B cell (primary cell): ENCODE results near the gene SREBF1.

Source experiments
- EZH2 ChIP-seq: IDR thresholded peaks from 2 replicates; pipeline ENCODE4 v1.6.1; 2012; ENCODE audit warnings: borderline replicate concordance, low read depth, mild to moderate bottlenecking, moderate library complexity, low read length; ENCODE audit not compliant: insufficient read depth, poor library complexity, severe bottlenecking
- TF ChIP-seq, protein P1 (sequence below): fragments of 200-600 bp; IDR thresholded peaks from one replicate; pipeline ENCODE4 v1.8.0; 2022; ENCODE audit warnings: antibody characterized with exemption, mild to moderate bottlenecking

DNA sequence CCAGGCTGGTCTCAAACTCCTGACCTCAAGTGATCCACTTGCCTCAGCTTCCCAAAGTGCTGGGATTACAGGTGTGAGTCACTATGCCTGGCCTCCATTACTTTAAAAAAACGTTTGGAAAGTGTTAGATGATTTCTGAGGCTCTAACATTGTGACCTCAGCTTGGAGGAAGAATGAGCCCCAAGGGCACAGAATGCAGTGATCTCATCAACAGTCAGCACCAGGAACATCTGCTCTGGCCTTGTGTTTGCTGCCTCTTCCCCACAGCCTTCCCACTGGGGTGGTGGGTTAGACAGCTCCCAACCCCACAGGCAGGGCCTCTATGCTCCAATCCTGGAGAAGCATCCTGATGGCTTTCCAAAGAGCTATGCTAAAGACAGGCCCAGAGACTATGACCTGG lies 37.7 kb upstream of the SREBF1 start:
- TF ChIP-seq, protein P1, sequence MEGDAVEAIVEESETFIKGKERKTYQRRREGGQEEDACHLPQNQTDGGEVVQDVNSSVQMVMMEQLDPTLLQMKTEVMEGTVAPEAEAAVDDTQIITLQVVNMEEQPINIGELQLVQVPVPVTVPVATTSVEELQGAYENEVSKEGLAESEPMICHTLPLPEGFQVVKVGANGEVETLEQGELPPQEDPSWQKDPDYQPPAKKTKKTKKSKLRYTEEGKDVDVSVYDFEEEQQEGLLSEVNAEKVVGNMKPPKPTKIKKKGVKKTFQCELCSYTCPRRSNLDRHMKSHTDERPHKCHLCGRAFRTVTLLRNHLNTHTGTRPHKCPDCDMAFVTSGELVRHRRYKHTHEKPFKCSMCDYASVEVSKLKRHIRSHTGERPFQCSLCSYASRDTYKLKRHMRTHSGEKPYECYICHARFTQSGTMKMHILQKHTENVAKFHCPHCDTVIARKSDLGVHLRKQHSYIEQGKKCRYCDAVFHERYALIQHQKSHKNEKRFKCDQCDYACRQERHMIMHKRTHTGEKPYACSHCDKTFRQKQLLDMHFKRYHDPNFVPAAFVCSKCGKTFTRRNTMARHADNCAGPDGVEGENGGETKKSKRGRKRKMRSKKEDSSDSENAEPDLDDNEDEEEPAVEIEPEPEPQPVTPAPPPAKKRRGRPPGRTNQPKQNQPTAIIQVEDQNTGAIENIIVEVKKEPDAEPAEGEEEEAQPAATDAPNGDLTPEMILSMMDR, result no peak
- no peak for TF ChIP-seq EZH2
